GM18868 (cell line): ENCODE measurements around the gene CRKL.
A peak's percentile ranks its signal among the peaks of the same experiment; 100 is the strongest.

Source experiments
- ATAC-seq: cut with Tn5 transposase; IDR thresholded peaks from one replicate; pipeline ENCODE4 v1.9.1; 2021; ENCODE audit warnings: mild to moderate bottlenecking, moderate library complexity; ENCODE audit not compliant: unreplicated experiment

Gene CRKL

GRCh38 chr22:20980523-20980922 is 63.3 kb downstream of the CRKL start:
- no peak for ATAC-seq

DNA sequence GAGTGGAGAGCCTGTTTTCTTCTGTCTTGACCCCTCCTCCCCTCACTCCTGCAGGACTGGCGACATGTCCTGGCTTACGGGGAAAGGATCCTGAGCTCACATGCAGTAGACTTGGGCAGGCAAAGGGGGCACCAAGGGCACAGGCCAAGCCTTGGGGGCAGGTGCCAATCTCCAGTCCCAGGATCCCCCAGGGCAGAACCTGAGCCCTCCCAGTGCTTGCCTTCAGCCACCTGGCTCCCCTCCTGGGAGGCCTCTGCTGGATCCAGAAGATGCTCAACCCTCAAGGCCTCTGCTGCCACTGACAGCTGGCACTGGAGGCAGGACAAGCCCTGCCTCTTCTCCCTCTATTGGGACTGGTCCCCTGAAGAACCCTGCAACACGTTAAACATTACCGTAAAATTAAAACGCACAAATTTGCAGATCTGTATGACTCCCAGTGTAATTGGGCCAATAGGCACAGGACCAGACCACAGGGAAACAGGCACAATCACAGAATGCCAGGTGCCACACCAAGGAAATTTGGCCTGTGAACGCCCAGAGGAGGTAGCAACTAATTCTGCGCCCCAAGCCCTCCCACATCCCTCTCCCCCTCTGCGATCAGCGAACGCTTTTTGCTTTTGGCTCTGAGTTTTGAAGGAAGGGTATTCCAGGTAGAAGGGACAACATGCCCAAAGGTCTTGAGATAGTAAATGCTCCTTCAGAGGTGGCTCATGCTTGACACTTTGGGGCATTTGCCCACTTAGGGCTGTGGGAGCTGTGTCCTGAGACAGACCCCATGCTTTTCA is 63.9 kb downstream of the CRKL start:
- ATAC-seq = no peak

DNA sequence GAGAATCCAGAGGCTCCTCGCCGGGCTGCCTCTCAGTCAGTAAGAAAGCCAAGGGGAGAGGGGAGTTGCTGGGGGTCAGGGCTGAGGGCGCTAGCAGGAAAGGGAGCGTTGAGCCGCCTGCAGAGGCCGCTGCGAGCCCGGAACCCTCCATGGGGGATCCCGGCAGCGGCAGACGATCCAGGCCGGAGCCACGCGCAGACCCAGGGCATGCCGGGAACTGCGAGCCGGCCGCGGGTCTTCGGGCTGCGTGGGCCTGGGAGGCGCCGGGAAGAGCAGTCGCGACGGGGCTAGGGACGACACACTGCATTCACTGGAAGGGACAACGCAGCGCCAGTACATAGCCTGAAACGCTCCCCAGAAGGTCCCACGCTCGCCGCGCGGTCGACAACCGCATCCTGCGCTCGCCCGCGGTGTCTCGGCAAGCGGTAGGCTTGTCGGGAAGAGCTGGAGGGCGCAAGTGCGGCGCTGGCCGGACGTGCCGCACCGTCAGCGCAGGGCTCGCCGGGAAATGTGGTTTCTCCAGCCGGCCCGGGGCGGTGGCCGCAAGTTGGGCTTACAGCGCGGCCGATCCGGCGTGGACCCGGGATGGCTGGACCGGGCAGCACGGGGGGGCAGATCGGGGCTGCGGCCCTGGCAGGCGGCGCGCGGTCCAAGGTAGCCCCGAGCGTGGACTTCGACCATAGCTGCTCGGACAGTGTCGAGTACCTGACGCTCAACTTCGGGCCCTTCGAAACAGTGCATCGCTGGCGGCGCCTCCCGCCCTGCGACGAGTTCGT is 64.8 kb downstream of the CRKL start, which contains the start of gene LZTR1:
Gene LZTR1 (plus strand): TSS at position 511 of the 776 bp plus-strand sequence. CDS start 75 bp downstream, at position 586.
- peak; percentile 87 for ATAC-seq

- peak; percentile 17 for ATAC-seq
Measured at GRCh38 chr22:20982563-20982882, 65.3 kb downstream of the CRKL start.

DNA sequence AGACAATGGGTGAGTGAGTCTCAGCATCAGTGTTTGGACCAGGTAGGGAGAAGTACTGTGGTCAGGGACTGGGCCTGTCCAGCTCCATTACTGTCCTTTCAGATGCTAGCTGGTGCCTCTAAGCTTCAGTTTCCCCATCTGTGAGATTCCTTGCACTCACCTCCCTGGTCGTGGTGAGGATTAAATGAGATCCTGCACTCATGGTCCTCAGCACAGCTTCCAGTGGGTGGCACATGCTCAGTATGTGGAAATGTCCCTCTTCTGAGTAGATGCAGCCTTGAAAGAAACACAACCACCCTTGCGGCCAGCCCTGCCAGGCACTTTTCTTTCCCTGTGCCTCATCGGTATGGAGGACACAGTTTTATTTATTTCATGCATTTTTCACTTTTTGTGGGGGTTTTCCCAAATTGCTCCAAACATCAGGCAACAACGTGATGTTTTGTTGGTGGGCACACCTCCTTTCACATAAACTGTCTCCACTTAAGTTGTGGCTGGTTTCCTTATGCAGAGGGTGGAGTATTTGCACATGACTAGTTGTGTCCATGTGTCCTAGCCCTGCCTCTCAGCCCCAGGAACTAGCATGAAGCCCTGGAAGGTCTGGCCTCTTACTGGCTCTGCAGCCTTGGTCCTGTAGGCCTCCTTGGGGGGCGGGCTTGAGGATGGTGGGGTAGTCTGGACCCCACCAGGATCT is 66.0 kb downstream of the CRKL start:
- no peak for ATAC-seq

DNA sequence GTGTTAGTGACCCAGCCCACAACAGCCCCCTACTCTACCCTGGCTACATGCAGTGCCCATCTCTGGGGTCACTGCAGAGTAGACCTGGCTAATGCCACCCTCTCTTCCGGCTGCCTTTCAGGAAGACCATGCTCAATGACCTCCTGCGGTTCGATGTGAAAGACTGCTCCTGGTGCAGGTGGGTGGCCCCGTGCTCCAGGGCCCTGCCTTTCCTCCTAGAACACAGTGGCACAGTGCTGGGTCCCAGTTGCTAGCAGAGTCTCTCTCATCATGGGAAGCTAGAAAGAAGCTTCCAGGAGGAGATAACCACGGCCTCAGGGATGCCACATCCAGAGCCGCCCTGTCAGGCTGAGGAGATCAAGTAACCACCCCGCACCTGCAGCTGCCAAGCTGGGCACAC is 68.5 kb downstream of the CRKL start:
- no peak for ATAC-seq

GRCh38 chr22:20986365-20986764 is 69.2 kb downstream of the CRKL start:
- ATAC-seq = no peak

GRCh38 chr22:20987375-20987774 is 70.2 kb downstream of the CRKL start:
- ATAC-seq = no peak

DNA sequence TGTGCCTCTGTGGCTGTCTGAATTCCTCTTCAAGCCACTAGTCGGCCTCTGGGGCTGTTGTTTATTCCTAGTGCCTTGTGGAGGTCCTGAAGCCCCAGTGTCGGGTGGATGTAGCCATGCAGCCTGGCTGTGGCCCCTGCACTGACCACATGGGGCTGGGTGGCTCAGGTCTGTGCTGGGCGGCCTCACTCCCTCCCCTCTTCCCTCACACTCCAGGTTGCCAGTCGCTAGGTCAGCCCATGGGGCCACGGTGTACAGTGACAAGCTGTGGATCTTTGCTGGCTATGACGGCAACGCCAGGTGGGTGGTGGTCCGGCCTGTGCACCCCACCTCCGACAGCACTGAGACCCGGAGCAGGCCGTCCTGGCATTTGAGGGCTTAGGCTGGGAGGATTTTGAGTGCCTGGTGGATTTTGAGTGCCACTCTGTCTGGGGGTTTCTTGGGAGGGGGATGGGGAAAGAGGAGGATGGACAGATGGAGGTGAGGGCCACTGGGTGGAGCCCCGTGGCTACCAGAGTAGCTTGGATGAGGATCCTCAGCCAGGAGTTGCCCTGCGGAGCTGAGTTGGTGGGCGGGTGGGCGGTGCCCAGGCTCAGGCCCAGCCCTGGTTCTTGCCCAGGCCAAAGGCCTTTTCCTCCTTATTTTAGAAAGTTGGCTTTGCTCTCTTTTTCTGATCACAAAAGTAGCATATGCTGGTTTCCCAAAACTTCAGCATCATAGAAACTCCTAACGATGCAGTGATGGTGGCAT is 71.5 kb downstream of the CRKL start:
- ATAC-seq = no peak

- ATAC-seq = no peak
Measured at GRCh38 chr22:20989323-20990138, 72.3 kb downstream of the CRKL start.

DNA sequence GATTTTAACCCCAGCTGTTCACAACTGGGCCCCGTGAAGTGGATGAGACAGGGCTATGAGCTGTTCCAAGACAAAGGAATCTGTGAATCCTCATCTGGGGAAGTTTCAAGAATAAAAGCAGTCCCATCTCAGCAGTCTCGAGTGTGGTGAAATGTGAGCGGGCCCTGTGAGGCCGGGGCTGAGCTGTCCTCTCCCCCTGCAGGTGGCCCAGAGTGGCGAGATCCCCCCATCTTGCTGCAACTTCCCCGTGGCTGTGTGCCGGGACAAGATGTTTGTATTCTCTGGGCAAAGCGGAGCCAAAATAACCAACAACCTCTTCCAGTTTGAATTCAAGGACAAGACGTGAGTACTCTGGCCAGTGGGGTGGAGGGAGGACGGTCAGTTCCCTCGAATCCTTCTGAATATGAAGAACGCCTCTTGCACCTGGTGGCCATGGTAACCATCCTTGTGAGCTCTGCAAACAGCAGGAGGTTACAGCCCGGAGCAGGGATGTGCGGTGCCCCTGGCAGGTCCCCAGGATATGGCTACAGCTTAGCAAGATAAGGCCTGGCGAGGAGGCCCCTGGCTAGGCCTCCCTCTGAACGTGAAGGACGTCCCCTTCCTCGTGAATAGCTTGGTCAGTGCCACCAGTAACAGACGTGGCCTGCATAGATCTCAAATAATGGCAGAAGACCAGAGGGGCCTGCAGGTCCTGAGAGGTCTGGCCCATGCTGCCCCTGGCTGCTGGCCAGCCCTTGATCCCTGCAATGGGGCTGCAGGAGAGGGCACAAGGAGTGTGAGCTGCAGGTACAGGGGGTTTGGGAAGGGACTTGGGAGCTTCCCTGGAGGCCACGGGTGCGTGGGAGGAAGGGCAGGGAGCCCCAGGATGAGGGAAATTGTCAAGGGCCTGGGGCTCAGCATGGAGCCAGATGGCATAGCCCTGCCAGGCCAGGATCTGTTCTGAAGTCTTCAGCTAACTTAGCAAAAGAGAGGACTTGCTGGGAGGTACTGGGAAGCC is 73.3 kb downstream of the CRKL start:
- ATAC-seq = no peak

GRCh38 chr22:20991252-20992055 is 74.2 kb downstream of the CRKL start:
- ATAC-seq = no peak

DNA sequence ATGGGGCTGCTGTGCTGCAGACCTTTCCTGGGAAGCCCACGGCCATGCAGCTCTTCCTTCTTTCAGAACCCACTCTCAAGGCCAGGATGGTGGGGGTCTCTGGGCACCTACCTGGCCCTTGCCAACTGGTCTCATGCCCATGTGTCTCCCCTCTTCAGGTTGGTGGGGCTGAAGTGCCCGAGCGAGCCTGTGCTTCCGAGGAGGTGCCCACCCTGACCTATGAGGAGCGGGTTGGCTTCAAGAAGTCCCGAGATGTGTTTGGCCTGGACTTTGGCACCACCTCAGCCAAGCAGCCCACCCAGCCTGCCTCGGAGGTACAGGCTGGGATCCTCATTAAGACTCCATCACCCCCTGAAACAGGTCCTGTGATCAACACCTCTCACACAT is 74.8 kb downstream of the CRKL start:
- no peak for ATAC-seq

DNA sequence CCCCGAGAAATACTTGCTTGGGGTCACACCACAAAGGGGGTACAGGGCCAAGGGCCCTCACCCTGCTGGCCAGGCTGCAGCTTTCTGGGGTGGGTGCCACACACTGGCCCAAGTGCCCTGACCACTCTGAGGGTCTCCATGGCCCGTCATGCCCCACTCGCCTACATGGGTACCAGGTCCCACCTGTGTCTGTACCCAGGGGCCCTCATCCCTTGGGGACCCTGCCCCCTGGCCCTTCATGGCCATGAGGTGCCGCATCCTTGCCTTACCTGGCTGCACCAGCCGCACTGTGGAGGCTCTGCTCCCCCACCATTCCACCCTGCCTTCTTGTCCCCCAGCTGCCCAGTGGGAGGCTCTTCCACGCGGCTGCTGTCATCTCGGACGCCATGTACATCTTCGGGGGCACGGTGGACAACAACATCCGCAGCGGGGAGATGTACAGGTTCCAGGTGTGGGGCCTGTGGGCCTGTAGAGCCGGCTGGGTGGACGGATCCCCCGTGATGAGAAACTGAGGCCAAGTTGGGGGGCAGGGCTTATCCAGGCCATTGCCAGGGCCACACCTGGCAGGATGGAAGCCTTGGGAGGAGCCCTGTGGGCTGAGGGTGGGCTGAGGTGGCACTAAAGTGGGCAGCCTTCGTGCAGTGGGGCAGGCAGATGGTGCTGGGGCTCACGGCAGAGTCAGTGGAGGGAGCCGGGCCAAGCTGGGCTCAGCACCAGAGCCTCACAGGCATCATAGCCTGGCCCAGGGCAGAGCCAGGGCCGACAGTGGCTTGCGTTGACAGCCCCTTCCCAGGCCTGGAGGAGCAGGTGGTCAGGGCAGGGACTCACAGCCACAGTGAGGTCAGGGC is 75.5 kb downstream of the CRKL start:
- ATAC-seq = no peak

DNA sequence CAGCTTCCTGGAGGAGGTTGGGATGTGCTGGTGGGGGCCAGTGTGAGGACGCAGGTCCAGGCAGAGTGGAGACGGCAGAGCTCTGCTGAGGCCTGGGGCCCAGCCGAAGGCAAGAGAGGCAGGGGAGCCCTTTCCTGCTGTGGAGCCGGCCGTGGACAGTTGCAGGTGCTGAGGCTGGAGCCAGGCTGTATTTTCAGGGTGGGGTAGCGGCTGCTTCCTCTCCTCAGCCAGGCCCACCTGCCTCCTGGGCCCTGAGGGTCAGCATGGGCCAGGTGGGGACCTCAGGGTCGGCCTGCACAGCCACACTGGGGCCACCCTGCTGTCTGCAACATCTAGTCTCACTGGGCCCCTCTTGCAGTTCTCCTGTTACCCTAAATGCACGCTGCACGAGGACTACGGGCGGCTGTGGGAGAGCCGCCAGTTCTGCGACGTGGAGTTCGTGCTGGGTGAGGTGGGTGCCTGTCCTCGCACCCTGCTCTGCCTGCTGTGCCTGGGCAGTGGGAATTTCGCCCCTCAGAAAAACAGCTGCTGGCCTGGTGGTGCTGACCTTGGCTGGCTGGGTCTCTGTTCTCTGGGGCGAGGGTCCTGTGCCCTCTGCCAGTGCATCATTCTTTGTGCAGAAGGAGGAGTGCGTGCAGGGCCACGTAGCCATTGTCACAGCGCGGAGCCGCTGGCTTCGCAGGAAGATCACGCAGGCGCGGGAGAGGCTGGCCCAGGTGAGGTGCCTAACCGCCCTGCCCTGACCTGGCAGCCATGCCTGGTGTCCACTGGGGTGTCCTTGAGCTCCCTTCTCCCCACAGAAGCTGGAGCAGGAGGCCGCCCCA is 76.3 kb downstream of the CRKL start:
- ATAC-seq = no peak

- no peak for ATAC-seq
Measured at GRCh38 chr22:20994128-20994901, 77.1 kb downstream of the CRKL start.
